ENCODE results near the gene PKNOX2.

Gene PKNOX2

GRCh38 chr11:125155100-125155444, 9.5 kb upstream of the PKNOX2 start:
- DNase-seq = no peak

GRCh38 chr11:125155767-125156166, 8.8 kb upstream of the PKNOX2 start:
- DNase-seq = no peak

- DNase-seq = no peak
Observed at GRCh38 chr11:125156346-125157117, 8.0 kb upstream of the PKNOX2 start.

- DNase-seq = no peak
Observed at GRCh38 chr11:125157118-125157733, 7.3 kb upstream of the PKNOX2 start.

- no peak for DNase-seq
Observed at GRCh38 chr11:125157953-125158680, 6.4 kb upstream of the PKNOX2 start.

- no peak for DNase-seq
Observed at GRCh38 chr11:125162743-125163142, 1.8 kb upstream of the PKNOX2 start.

GRCh38 chr11:125163431-125164063, 1.0 kb upstream of the PKNOX2 start:
- DNase-seq = no peak

- no peak for DNase-seq
Observed at GRCh38 chr11:125164091-125164421, 495 bp upstream of the PKNOX2 start.

GRCh38 chr11:125165111-125165842, 726 bp downstream of the PKNOX2 start:
- DNase-seq = no peak

GRCh38 chr11:125165843-125166763, 1.6 kb downstream of the PKNOX2 start:
- DNase-seq = no peak

- no peak for DNase-seq
Observed at GRCh38 chr11:125166764-125167291, 2.3 kb downstream of the PKNOX2 start.

GRCh38 chr11:125167292-125167953, 2.9 kb downstream of the PKNOX2 start:
- DNase-seq = no peak

- DNase-seq = no peak
Observed at GRCh38 chr11:125167954-125168835, 3.6 kb downstream of the PKNOX2 start.

GRCh38 chr11:125168918-125169456, 4.4 kb downstream of the PKNOX2 start:
- DNase-seq = no peak

- no peak for DNase-seq
Observed at GRCh38 chr11:125170001-125170509, 5.5 kb downstream of the PKNOX2 start.

GRCh38 chr11:125170510-125171031, 6.0 kb downstream of the PKNOX2 start:
- DNase-seq = no peak

GRCh38 chr11:125171974-125172373, 7.4 kb downstream of the PKNOX2 start:
- no peak for DNase-seq

GRCh38 chr11:125173027-125173426, 8.5 kb downstream of the PKNOX2 start:
- no peak for DNase-seq

- DNase-seq = no peak
Observed at GRCh38 chr11:125173556-125173955, 9.0 kb downstream of the PKNOX2 start.

All from SHP77 treated with DMSO at 0.1 percent for 48 hours (cell line).